ENCODE measurements around the gene FOXP1. TPM values are rescaled to one million over a fixed set of nuclear protein-coding genes. Genes with fewer than 3 reads are reported as not detected.

Gene FOXP1
- total and polyA plus RNA-seq, 4 donors: 15.2 to 263 (median 110) TPM

DNA sequence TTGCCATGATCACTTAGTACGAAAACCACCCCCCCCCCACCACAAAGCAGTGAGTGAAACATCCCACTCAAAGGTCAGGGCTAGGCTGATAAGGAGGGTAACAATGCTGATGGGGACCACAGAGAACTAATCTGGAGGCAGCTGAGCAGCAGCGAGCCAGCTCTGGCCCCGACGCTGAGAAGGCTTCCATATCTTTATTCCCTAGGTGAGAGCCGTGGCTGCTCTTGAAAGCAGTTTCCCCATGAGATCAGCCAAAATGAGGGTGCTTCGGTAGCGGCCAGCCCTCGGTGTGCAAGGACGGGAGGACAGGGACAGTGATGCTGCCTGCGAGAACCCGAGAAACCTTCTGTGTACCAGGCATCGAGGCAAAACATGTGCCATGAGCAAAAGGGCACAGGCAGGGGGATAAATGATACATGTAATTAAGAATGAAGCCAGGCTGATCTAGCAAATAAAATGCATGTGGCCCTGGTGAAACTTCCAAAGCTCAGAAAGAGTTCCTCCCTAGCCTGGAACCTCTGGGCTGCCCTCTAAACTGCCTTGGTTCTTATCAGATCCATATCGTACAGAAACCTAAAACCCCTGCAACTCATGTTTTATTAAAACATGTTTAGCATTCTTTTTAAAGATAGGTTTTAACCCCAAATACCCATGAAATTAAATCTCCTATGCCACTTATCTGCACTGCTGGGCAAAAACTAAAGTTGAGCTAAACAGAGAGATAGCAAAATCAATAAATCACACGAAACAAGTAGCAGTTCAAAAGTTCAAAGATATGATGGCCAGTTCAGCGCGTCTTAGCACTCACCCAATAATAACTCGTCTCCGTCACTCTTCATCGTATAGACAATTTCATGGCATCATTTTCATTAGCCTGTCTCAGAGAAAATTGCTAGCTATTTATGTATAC, 337.3 kb downstream of the FOXP1 start:
- ATAC-seq (ENCODE audit: low FRiP score) (no peak), DNase-seq (no peak)
- Histone ChIP-seq H3K4me1 (ENCODE audit: control insufficient read depth in 1 of 2, insufficient read depth in 2 of 2, low read length in 2 of 2) (peaks cover 0 to 2% of the 10 kb centered on the region in 2 donors), H3K4me3 (ENCODE audit: low read length in 2 of 2) (peak overlapping the region in 1 of 2 donors; percentile 99), H3K9me3 (ENCODE audit: control insufficient read depth, low read length) (no peaks in the 10 kb centered on the region), H3K27ac (ENCODE audit: low read depth in 1 of 2, low read length in 2 of 2) (peak overlapping the region; percentile 1 to 95), H3K36me3 (ENCODE audit: control insufficient read depth in 1 of 2, insufficient read depth in 2 of 2, low read length in 1 of 2) (no peaks in the 10 kb centered on the region), H3K27me3 (ENCODE audit: control insufficient read depth in 1 of 2, insufficient read depth in 2 of 2, low read length in 1 of 2) (no peaks in the 10 kb centered on the region)
- 8 to 17% methylated on average over 19 of the region's 19 CpGs for WGBS, 2 donors
- intact Hi-C loops (cut with DNase I): loop anchor here (2.0 to 10.0 kb wide), 3 partner anchors 59 to 337 kb away; partner anchors contain the start of gene FOXP1 (in 1 of the 2)

DNA sequence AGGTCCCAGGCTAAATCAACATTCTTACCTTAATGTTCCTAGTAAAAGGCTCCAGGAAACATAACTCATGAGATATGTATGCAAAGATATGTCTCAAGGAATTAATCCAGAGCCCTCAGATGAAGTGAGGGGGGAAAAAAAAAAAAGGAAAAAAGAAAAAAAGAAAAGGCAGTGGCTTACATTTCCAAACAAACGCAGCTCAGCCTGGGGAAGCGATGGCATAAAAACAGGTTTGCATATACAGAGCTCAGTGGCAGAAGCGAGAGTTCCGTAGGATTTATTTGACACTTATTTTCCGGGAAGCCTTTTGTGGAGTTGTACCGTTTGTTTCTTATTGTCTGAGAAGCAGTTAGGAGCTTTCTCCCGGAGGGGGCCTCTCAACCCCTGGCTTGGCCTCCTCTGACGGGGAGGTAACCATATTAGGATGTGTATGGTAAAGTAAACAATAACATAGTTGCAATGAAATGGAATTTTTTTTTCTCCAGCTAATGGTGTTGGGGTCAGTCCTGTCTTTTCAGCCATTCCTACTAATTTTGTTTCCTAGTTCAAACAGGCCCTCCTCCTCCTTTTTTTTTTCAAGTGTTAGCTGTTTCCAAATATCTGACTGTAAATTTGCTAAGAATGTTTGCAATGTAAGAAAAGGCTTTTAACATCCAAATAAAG, 338.6 kb downstream of the FOXP1 start:
- WGBS, 2 donors: 1 to 5% methylated on average over 8 of the region's 8 CpGs
- peak overlapping the region; percentile 94 to 96 for H3K27ac ChIP-seq (ENCODE audit: low read depth in 1 of 2, low read length in 2 of 2)
- peak overlapping the region; percentile 96 to 99 for H3K4me3 ChIP-seq (ENCODE audit: low read length in 2 of 2)
- H3K27me3 ChIP-seq (ENCODE audit: control insufficient read depth in 1 of 2, insufficient read depth in 2 of 2, low read length in 1 of 2): no peaks in the 10 kb centered on the region
- intact Hi-C loops (cut with DNase I): loop anchor here (2.0 to 10.0 kb wide), 10 partner anchors 57 to 338 kb away; partner anchors contain the start of gene FOXP1 (in 2 of the 2)
- ATAC-seq (ENCODE audit: low FRiP score): peak; percentile 75
- peaks cover 0 to 2% of the 10 kb centered on the region in 2 donors for H3K4me1 ChIP-seq (ENCODE audit: control insufficient read depth in 1 of 2, insufficient read depth in 2 of 2, low read length in 2 of 2)
- H3K9me3 ChIP-seq (ENCODE audit: control insufficient read depth, low read length): no peaks in the 10 kb centered on the region
- no peaks in the 10 kb centered on the region for H3K36me3 ChIP-seq (ENCODE audit: control insufficient read depth in 1 of 2, insufficient read depth in 2 of 2, low read length in 1 of 2)
- DNase-seq: peak in 1 of 2 donors; percentile 65

DNA sequence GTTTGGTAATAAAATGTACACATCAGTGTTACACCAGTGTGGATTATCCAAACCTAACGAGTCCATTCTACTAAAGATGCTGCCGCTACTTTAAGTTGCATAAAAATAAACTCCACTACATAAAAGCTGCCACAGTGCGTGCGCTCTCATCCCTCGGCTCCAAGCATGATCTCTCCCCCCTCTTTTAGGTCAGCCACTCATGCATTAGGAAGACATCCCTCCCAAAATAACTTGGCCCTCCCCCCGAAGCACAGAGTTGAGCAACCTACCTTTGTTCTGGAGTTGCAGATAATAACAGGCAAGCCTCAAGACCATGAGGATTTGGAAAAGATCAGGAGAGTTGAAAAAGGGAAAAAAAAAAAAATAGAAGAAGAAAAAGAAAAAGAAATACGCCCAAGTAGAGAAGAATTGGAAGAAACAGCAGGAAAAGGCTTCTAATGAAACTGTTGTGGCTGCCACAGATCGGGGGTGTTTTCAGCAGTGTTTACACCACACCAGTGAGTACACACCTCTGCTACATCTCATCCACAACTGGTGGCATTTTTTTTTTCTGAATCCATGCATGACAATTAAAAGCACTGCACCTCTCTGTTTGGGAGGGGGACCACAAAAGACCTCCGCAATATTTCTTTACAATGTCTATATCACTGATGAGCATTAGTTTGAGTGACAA, 339.2 kb downstream of the FOXP1 start:
- DNase-seq (peak; percentile 71 to 77), ATAC-seq (ENCODE audit: low FRiP score) (peak; percentile 69)
- peaks cover 0 to 2% of the 10 kb centered on the region in 2 donors for H3K4me1 ChIP-seq (ENCODE audit: control insufficient read depth in 1 of 2, insufficient read depth in 2 of 2, low read length in 2 of 2)
- intact Hi-C loops (cut with DNase I): loop anchor here (2.0 to 10.0 kb wide), 10 partner anchors 58 to 339 kb away; partner anchors contain the start of gene FOXP1 (in 2 of the 2)
- peak overlapping the region; percentile 96 to 99 for H3K4me3 ChIP-seq (ENCODE audit: low read length in 2 of 2)
- WGBS, 2 donors: 2 to 6% methylated on average over 9 of the region's 9 CpGs
- no peaks in the 10 kb centered on the region for H3K36me3 ChIP-seq (ENCODE audit: control insufficient read depth in 1 of 2, insufficient read depth in 2 of 2, low read length in 1 of 2)
- H3K27ac ChIP-seq (ENCODE audit: low read depth in 1 of 2, low read length in 2 of 2): peak overlapping the region; percentile 94 to 96
- no peaks in the 10 kb centered on the region for H3K27me3 ChIP-seq (ENCODE audit: control insufficient read depth in 1 of 2, insufficient read depth in 2 of 2, low read length in 1 of 2)
- no peaks in the 10 kb centered on the region for H3K9me3 ChIP-seq (ENCODE audit: control insufficient read depth, low read length)

DNA sequence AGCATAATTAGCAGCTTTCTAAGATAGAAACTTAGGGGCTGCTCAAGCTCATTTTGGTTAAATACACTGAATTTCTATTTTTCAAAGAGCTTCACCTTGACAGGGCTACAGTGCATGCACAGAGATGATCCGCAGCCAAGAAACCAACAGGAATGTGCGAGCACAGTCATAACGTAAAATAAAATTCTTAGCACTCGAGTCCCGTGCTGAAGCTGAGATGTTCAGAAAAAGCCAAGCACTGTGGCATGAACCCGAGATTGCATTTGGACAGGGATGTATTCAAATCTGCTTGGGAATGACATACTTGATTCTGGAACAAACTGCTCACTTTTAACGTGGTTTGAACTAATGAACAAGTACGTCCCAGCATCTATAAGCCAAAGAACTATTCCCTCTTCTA, 340.3 kb downstream of the FOXP1 start:
- Histone ChIP-seq H3K4me1 (ENCODE audit: control insufficient read depth in 1 of 2, insufficient read depth in 2 of 2, low read length in 2 of 2) (peaks cover 2 to 4% of the 10 kb centered on the region in 2 donors), H3K27me3 (ENCODE audit: control insufficient read depth in 1 of 2, insufficient read depth in 2 of 2, low read length in 1 of 2) (no peaks in the 10 kb centered on the region), H3K4me3 (ENCODE audit: low read length in 2 of 2) (peak overlapping the region; percentile 96 to 99), H3K36me3 (ENCODE audit: control insufficient read depth in 1 of 2, insufficient read depth in 2 of 2, low read length in 1 of 2) (no peaks in the 10 kb centered on the region), H3K9me3 (ENCODE audit: control insufficient read depth, low read length) (no peaks in the 10 kb centered on the region), H3K27ac (ENCODE audit: low read depth in 1 of 2, low read length in 2 of 2) (peak overlapping the region; percentile 48 to 90)
- peak; percentile 20 for ATAC-seq (ENCODE audit: low FRiP score)
- intact Hi-C loops (cut with DNase I): loop anchor here (2.0 to 10.0 kb wide), 10 partner anchors 59 to 339 kb away; partner anchors contain the start of gene FOXP1 (in 1 of the 2)
- no peak for DNase-seq
- 3 to 6% methylated on average over 8 of the region's 8 CpGs for WGBS, 2 donors

- intact Hi-C loops (cut with DNase I): loop anchor here (2.0 to 10.0 kb wide), 10 partner anchors 60 to 340 kb away; partner anchors contain the start of gene FOXP1 (in 1 of the 2)
- peak overlapping the region; percentile 96 to 99 for H3K4me3 ChIP-seq (ENCODE audit: low read length in 2 of 2)
- peak overlapping the region; percentile 16 to 90 for H3K27ac ChIP-seq (ENCODE audit: low read depth in 1 of 2, low read length in 2 of 2)
- no peaks in the 10 kb centered on the region for H3K36me3 ChIP-seq (ENCODE audit: control insufficient read depth in 1 of 2, insufficient read depth in 2 of 2, low read length in 1 of 2)
- no peaks in the 10 kb centered on the region for H3K27me3 ChIP-seq (ENCODE audit: control insufficient read depth in 1 of 2, insufficient read depth in 2 of 2, low read length in 1 of 2)
- 9% methylated on average over 8 of the region's 8 CpGs for WGBS, 2 donors
- ATAC-seq (ENCODE audit: low FRiP score) (no peak), DNase-seq (no peak)
- peaks cover 4 to 11% of the 10 kb centered on the region in 2 donors for H3K4me1 ChIP-seq (ENCODE audit: control insufficient read depth in 1 of 2, insufficient read depth in 2 of 2, low read length in 2 of 2)
- H3K9me3 ChIP-seq (ENCODE audit: control insufficient read depth, low read length): no peaks in the 10 kb centered on the region
Measured at GRCh38 chr3:71241981-71242560, 341.5 kb downstream of the FOXP1 start.

- DNase-seq: no peak
- no peak for ATAC-seq (ENCODE audit: low FRiP score)
- H3K4me3 ChIP-seq (ENCODE audit: low read length in 2 of 2): peak overlapping the region in 1 of 2 donors; percentile 67
- WGBS, 2 donors: 9 to 11% methylated on average over 8 of the region's 8 CpGs
- H3K36me3 ChIP-seq (ENCODE audit: control insufficient read depth in 1 of 2, insufficient read depth in 2 of 2, low read length in 1 of 2): no peaks in the 10 kb centered on the region
- H3K27me3 ChIP-seq (ENCODE audit: control insufficient read depth in 1 of 2, insufficient read depth in 2 of 2, low read length in 1 of 2): no peaks in the 10 kb centered on the region
- peaks cover 4 to 11% of the 10 kb centered on the region in 2 donors for H3K4me1 ChIP-seq (ENCODE audit: control insufficient read depth in 1 of 2, insufficient read depth in 2 of 2, low read length in 2 of 2)
- H3K9me3 ChIP-seq (ENCODE audit: control insufficient read depth, low read length): no peaks in the 10 kb centered on the region
- intact Hi-C loops (cut with DNase I): loop anchor here (5.0 to 10.0 kb wide), 9 partner anchors 61 to 341 kb away; partner anchors contain the start of gene FOXP1 (in 1 of the 2)
- H3K27ac ChIP-seq (ENCODE audit: low read depth in 1 of 2, low read length in 2 of 2): peak overlapping the region; percentile 77 to 87
Measured at GRCh38 chr3:71241246-71241901, 342.2 kb downstream of the FOXP1 start.

DNA sequence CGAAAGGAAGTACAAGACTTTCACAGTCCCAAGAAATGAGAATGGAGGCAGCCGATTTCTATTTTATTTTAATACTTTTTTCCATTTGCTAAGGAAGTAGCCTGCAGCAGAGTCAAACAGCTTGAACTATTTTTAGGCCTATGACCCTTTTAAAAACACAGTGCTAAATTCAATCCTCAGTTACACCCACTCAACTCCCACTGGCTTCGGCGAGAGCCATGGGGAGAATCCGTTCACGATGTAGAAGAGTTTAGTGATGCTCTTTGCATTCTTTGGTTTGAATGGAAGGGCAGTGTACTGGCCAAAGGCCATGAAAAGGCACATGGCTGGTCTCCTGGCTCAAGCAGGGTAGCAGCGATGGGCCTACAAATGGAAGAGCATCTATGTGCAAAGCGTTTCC, 343.5 kb downstream of the FOXP1 start:
- Histone ChIP-seq H3K4me3 (ENCODE audit: low read length in 2 of 2) (peak overlapping the region in 1 of 2 donors; percentile 67), H3K27me3 (ENCODE audit: control insufficient read depth in 1 of 2, insufficient read depth in 2 of 2, low read length in 1 of 2) (no peaks in the 10 kb centered on the region), H3K27ac (ENCODE audit: low read depth in 1 of 2, low read length in 2 of 2) (peak overlapping the region; percentile 99 to 100), H3K9me3 (ENCODE audit: control insufficient read depth, low read length) (no peaks in the 10 kb centered on the region), H3K4me1 (ENCODE audit: control insufficient read depth in 1 of 2, insufficient read depth in 2 of 2, low read length in 2 of 2) (peaks cover 4 to 11% of the 10 kb centered on the region in 2 donors), H3K36me3 (ENCODE audit: control insufficient read depth in 1 of 2, insufficient read depth in 2 of 2, low read length in 1 of 2) (no peaks in the 10 kb centered on the region)
- WGBS, 2 donors: 9 to 10% methylated on average over 8 of the region's 8 CpGs
- ATAC-seq (ENCODE audit: low FRiP score) (peak; percentile 63), DNase-seq (no peak)
- intact Hi-C loops (cut with DNase I): loop anchor here (5.0 to 10.0 kb wide), 9 partner anchors 62 to 342 kb away; partner anchors contain the start of gene FOXP1 (in 1 of the 2)
